ENCODE results near the gene CST9L. TPM values are rescaled to one million over a fixed set of nuclear protein-coding genes. Genes with fewer than 3 reads are reported as not detected.

Gene CST9L
- total and polyA plus RNA-seq, 4 donors, result not detected

GRCh38 chr20:23598481-23598880, 30.2 kb upstream of the CST9L start:
- H3K27ac ChIP-seq (ENCODE audit: low read depth in 1 of 2, low read length in 1 of 2), result no peak overlapping the region
- TF ChIP-seq CTCF (IDR thresholded peaks at IDR 0.05; ENCODE audit: control extremely low read depth, extremely low read depth), result no peak
- DNase-seq (no peak), ATAC-seq (ENCODE audit: insufficient read depth, low FRiP score) (no peak)
- H3K4me3 ChIP-seq, result no peak overlapping the region
- H3K4me1 ChIP-seq (ENCODE audit: control insufficient read depth in 5 of 5, insufficient read depth in 5 of 5, low read length in 5 of 5), result peaks cover 0 to 1% (median 0%) of the 10 kb centered on the region in 5 donors
- peaks cover 0 to 2% (median 0%) of the 10 kb centered on the region in 4 donors for H3K9me3 ChIP-seq (ENCODE audit: control insufficient read depth in 4 of 4, insufficient read depth in 3 of 4, low read length in 3 of 4)
- no peak overlapping the region for H3K9ac ChIP-seq (ENCODE audit: insufficient read depth in 1 of 2, low read length in 2 of 2)
- no peaks in the 10 kb centered on the region for H3K27me3 ChIP-seq (ENCODE audit: control insufficient read depth in 3 of 3, insufficient read depth in 3 of 3, low read length in 2 of 3)
- no peaks in the 10 kb centered on the region for H3K36me3 ChIP-seq (ENCODE audit: control insufficient read depth in 4 of 4, insufficient read depth in 4 of 4, low read length in 4 of 4)

GRCh38 chr20:23596579-23597250, 28.4 kb upstream of the CST9L start:
- Histone ChIP-seq H3K4me1 (ENCODE audit: control insufficient read depth in 5 of 5, insufficient read depth in 5 of 5, low read length in 5 of 5) (peaks cover 0 to under 1% (median 0%) of the 10 kb centered on the region in 5 donors), H3K9ac (ENCODE audit: insufficient read depth in 1 of 2, low read length in 2 of 2) (no peak overlapping the region), H3K27ac (ENCODE audit: low read depth in 1 of 2, low read length in 1 of 2) (no peak overlapping the region), H3K4me3 (no peak overlapping the region), H3K9me3 (ENCODE audit: control insufficient read depth in 4 of 4, insufficient read depth in 3 of 4, low read length in 3 of 4) (no peaks in the 10 kb centered on the region), H3K27me3 (ENCODE audit: control insufficient read depth in 3 of 3, insufficient read depth in 3 of 3, low read length in 2 of 3) (no peaks in the 10 kb centered on the region), H3K36me3 (ENCODE audit: control insufficient read depth in 4 of 4, insufficient read depth in 4 of 4, low read length in 4 of 4) (no peaks in the 10 kb centered on the region)
- WGBS, 2 donors, result 43 to 50% methylated on average over 2 of the region's 2 CpGs
- no peak for TF ChIP-seq CTCF (IDR thresholded peaks at IDR 0.05; ENCODE audit: control extremely low read depth, extremely low read depth)
- DNase-seq (no peak), ATAC-seq (ENCODE audit: insufficient read depth, low FRiP score) (no peak)

- Histone ChIP-seq H3K9me3 (ENCODE audit: control insufficient read depth in 4 of 4, insufficient read depth in 3 of 4, low read length in 3 of 4) (no peaks in the 10 kb centered on the region), H3K4me1 (ENCODE audit: control insufficient read depth in 5 of 5, insufficient read depth in 5 of 5, low read length in 5 of 5) (no peaks in the 10 kb centered on the region), H3K4me3 (no peak overlapping the region), H3K27me3 (ENCODE audit: control insufficient read depth in 3 of 3, insufficient read depth in 3 of 3, low read length in 2 of 3) (no peaks in the 10 kb centered on the region), H3K9ac (ENCODE audit: insufficient read depth in 1 of 2, low read length in 2 of 2) (no peak overlapping the region), H3K27ac (ENCODE audit: low read depth in 1 of 2, low read length in 1 of 2) (no peak overlapping the region), H3K36me3 (ENCODE audit: control insufficient read depth in 4 of 4, insufficient read depth in 4 of 4, low read length in 4 of 4) (no peaks in the 10 kb centered on the region)
- WGBS, 2 donors, result 78 to 93% methylated on average over 1 of the region's 1 CpG
- DNase-seq, result no peak
- ATAC-seq (ENCODE audit: insufficient read depth, low FRiP score), result no peak
- TF ChIP-seq CTCF (IDR thresholded peaks at IDR 0.05; ENCODE audit: control extremely low read depth, extremely low read depth), result no peak
Observed at GRCh38 chr20:23595941-23596340, 27.7 kb upstream of the CST9L start.
